ENCODE measurements around the gene JARID2. TPM values are rescaled to one million over a fixed set of nuclear protein-coding genes. Genes with fewer than 3 reads are reported as not detected.
A peak's percentile ranks its signal among the peaks of the same experiment; 100 is the strongest.

JARID2 gene
- total and polyA plus RNA-seq, 2 of the 13 experiments (the other 11 are each of a cell fraction or from before 2014, with no cell fraction given): 7.5 to 10.3 TPM

DNA sequence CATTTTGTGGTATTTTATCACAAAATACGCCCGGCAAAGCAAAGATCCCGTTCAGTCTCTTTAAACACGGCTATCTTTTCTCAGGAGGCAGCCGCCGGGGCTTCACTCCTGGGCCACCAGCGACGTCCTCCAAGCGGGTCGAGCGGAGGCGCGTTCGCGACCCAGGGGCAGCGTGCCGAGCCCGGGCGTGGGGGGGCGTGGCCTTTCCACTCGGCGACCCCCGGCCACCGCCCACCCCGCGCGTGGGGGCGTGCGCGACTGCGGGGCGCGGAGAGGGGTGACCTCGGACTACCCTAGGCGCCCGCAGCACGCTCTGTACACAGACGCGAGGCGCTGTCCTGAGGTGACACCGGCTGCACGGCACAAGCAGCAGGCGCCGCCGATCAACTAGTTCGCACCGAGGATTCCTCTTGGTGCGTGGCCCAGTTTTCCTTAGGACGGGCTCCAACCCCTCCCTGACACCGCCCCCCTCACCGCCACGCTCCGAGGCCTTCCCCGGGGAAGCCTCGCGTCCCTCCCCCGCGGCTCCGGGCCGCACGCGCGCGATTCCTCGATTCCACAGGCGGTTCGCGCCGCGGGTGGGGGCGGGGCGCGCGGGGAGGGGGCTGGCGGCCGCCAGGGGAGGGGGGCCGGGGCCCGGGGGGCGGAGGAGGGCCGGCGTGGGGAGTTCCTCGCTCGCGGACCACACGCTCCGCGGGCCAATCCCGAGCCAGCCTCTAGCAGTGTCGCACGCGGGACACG is 1.1 kb upstream of the JARID2 start (continued):
- TF ChIP-seq AGO2 (optimal IDR thresholded peaks at IDR 0.05; ENCODE audit: low read depth, low read length): peak; percentile 41
- TF ChIP-seq KDM6A (CRISPR knock-in tag; IDR thresholded peaks at IDR 0.05; ENCODE audit: low read depth): no peak
- TF ChIP-seq PAX8 (CRISPR knock-in tag; IDR thresholded peaks at IDR 0.05; ENCODE audit: borderline replicate concordance): peak; percentile 81; the same call in 1 of the 2 replicates
- TF ChIP-seq ZNF24 (IDR thresholded peaks at IDR 0.05): 0 out of 2 replicates have a peak, but pooled peaks have one; percentile 64
- TF ChIP-seq POGZ (CRISPR knock-in tag; IDR thresholded peaks at IDR 0.05): no peak
- peak; percentile 84 for TF ChIP-seq GLI4 (CRISPR knock-in tag; IDR thresholded peaks at IDR 0.05; ENCODE audit: borderline replicate concordance)
- TF ChIP-seq HOXD1 (CRISPR knock-in tag; IDR thresholded peaks at IDR 0.05): no peak
- TF ChIP-seq ZNF746 (CRISPR knock-in tag; IDR thresholded peaks at IDR 0.05): no peak; the same call in 1 of the 2 replicates
- TF ChIP-seq FOXA3 (CRISPR knock-in tag; IDR thresholded peaks at IDR 0.05): peak; percentile 53
- TF ChIP-seq SKI (IDR thresholded peaks at IDR 0.05; ENCODE audit: partially characterized antibody): peak; percentile 62
- TF ChIP-seq, protein P1, sequence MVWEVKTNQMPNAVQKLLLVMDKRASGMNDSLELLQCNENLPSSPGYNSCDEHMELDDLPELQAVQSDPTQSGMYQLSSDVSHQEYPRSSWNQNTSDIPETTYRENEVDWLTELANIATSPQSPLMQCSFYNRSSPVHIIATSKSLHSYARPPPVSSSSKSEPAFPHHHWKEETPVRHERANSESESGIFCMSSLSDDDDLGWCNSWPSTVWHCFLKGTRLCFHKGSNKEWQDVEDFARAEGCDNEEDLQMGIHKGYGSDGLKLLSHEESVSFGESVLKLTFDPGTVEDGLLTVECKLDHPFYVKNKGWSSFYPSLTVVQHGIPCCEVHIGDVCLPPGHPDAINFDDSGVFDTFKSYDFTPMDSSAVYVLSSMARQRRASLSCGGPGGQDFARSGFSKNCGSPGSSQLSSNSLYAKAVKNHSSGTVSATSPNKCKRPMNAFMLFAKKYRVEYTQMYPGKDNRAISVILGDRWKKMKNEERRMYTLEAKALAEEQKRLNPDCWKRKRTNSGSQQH (CRISPR knock-in tag; IDR thresholded peaks at IDR 0.05; ENCODE audit: low read depth): no peak
- peak; percentile 25 for TF ChIP-seq HNRNPLL (IDR thresholded peaks at IDR 0.05; ENCODE audit: low read depth, low read length, poor library complexity, severe bottlenecking)
- TF ChIP-seq, protein P2, sequence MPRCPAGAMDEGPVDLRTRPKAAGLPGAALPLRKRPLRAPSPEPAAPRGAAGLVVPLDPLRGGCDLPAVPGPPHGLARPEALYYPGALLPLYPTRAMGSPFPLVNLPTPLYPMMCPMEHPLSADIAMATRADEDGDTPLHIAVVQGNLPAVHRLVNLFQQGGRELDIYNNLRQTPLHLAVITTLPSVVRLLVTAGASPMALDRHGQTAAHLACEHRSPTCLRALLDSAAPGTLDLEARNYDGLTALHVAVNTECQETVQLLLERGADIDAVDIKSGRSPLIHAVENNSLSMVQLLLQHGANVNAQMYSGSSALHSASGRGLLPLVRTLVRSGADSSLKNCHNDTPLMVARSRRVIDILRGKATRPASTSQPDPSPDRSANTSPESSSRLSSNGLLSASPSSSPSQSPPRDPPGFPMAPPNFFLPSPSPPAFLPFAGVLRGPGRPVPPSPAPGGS (CRISPR knock-in tag; IDR thresholded peaks at IDR 0.05): peak; percentile 95; the same call in 1 of the 2 replicates
- TF ChIP-seq KLF16 (CRISPR knock-in tag; IDR thresholded peaks at IDR 0.05): no peak; a peak in 1 of 4 replicates
- TF ChIP-seq SOX6 (IDR thresholded peaks at IDR 0.05): no peak
- no peak for TF ChIP-seq SOX6 (CRISPR knock-in tag; IDR thresholded peaks at IDR 0.05)
- TF ChIP-seq, protein P3, sequence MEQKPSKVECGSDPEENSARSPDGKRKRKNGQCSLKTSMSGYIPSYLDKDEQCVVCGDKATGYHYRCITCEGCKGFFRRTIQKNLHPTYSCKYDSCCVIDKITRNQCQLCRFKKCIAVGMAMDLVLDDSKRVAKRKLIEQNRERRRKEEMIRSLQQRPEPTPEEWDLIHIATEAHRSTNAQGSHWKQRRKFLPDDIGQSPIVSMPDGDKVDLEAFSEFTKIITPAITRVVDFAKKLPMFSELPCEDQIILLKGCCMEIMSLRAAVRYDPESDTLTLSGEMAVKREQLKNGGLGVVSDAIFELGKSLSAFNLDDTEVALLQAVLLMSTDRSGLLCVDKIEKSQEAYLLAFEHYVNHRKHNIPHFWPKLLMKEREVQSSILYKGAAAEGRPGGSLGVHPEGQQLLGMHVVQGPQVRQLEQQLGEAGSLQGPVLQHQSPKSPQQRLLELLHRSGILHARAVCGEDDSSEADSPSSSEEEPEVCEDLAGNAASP (CRISPR knock-in tag; IDR thresholded peaks at IDR 0.05; ENCODE audit: borderline replicate concordance): peak; percentile 95
- TF ChIP-seq ZBTB7B (CRISPR knock-in tag; IDR thresholded peaks at IDR 0.05): peak; percentile 58
- TF ChIP-seq, protein P4, sequence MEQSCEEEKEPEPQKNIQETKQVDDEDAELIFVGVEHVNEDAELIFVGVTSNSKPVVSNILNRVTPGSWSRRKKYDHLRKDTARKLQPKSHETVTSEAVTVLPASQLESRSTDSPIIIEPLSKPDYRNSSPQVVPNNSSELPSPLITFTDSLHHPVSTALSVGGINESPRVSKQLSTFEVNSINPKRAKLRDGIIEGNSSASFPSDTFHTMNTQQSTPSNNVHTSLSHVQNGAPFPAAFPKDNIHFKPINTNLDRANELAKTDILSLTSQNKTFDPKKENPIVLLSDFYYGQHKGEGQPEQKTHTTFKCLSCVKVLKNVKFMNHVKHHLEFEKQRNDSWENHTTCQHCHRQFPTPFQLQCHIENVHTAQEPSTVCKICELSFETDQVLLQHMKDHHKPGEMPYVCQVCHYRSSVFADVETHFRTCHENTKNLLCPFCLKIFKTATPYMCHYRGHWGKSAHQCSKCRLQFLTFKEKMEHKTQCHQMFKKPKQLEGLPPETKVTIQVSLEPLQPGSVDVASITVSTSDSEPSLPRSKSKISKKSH (CRISPR knock-in tag; IDR thresholded peaks at IDR 0.05; ENCODE audit: borderline replicate concordance): peak; percentile 39; the same call in 1 of the 2 replicates
- TF ChIP-seq, protein P5, sequence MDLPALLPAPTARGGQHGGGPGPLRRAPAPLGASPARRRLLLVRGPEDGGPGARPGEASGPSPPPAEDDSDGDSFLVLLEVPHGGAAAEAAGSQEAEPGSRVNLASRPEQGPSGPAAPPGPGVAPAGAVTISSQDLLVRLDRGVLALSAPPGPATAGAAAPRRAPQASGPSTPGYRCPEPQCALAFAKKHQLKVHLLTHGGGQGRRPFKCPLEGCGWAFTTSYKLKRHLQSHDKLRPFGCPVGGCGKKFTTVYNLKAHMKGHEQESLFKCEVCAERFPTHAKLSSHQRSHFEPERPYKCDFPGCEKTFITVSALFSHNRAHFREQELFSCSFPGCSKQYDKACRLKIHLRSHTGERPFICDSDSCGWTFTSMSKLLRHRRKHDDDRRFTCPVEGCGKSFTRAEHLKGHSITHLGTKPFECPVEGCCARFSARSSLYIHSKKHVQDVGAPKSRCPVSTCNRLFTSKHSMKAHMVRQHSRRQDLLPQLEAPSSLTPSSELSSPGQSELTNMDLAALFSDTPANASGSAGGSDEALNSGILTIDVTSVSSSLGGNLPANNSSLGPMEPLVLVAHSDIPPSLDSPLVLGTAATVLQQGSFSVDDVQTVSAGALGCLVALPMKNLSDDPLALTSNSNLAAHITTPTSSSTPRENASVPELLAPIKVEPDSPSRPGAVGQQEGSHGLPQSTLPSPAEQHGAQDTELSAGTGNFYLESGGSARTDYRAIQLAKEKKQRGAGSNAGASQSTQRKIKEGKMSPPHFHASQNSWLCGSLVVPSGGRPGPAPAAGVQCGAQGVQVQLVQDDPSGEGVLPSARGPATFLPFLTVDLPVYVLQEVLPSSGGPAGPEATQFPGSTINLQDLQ (CRISPR knock-in tag; IDR thresholded peaks at IDR 0.05): peak; percentile 83; the same call in 1 of the 2 replicates
- TF ChIP-seq ZFP41 (CRISPR knock-in tag; IDR thresholded peaks at IDR 0.05; ENCODE audit: borderline replicate concordance): peak; percentile 50; the same call in 1 of the 2 replicates

All from HepG2 (cell line).